ENCODE measurements around the gene LGR5. TPM values are rescaled to one million over a fixed set of nuclear protein-coding genes. Genes with fewer than 3 reads are reported as not detected.

LGR5 gene
- total and polyA plus RNA-seq, 9 of the 15 experiments (the other 6 are each of a cell fraction or from before 2014, with no cell fraction given) = not detected

- intact Hi-C loops (cut with micrococcal nuclease) = no loop called here
- FAIRE-seq (no peak), DNase-seq (ENCODE audit: extremely low read depth in 1 of 4, low spot score in 3 of 4) (no peak), ATAC-seq (no peak)
- no peak overlapping the region for H3K9ac ChIP-seq (ENCODE audit: insufficient read depth in 1 of 2, low read depth in 2 of 2, low read length in 2 of 2)
- no peak for TF ChIP-seq KDM2B (CRISPR knock-in tag; IDR thresholded peaks at IDR 0.05)
- peak; percentile 28 for TF ChIP-seq POLR2B (IDR thresholded peaks at IDR 0.05; ENCODE audit: low read depth, partially characterized antibody)
- ChIA-PET POLR2A (interaction anchor here (0.7 to 1.2 kb wide), 5 partner anchors 10 to 231 kb away, joined by 3 to 5 read pairs (median 4); partner anchors contain the start of genes THAP2 and ZFC3H1), CTCF (ENCODE audit: low intra/inter-chr PET ratio) (no interaction called here)
- no peaks in the 10 kb centered on the region for H3K79me2 ChIP-seq (ENCODE audit: control insufficient read depth, insufficient read depth, low read length)
- no peak overlapping the region for H2AFZ ChIP-seq (ENCODE audit: low read depth, low read length)
- H3K36me3 ChIP-seq (ENCODE audit: control insufficient read depth, insufficient read depth, low read length) = peaks cover 35% of the 10 kb centered on the region
- no peaks in the 10 kb centered on the region for H3K9me1 ChIP-seq (ENCODE audit: control insufficient read depth, insufficient read depth, low read length)
- BruUV-seq (replicated peaks) = no TSS peak
- H3K27ac ChIP-seq (ENCODE audit: extremely low read depth, low read depth, low read length) = no peak overlapping the region
- H3K4me3 ChIP-seq = no peak overlapping the region
- H4K20me1 ChIP-seq (replicated peaks; ENCODE audit: control insufficient read depth, insufficient read depth, low read length) = no peaks in the 10 kb centered on the region
- no peaks in the 10 kb centered on the region for H3K4me1 ChIP-seq (replicated peaks in 1 of 2; ENCODE audit: control insufficient read depth in 2 of 2, insufficient read depth in 2 of 2, low read length in 2 of 2)
- no peaks in the 10 kb centered on the region for H3K9me3 ChIP-seq (replicated peaks; ENCODE audit: control insufficient read depth, insufficient read depth, low read depth, low read length)
- WGBS (ENCODE audit: insufficient coverage, low coverage, missing lambda C conversion rate) = 79% methylated on average over 3 of the region's 3 CpGs
- no peak overlapping the region for H3K4me2 ChIP-seq (ENCODE audit: insufficient read depth, low read length)
- in situ Hi-C loops (cut with MboI) = no loop called here
- no peaks in the 10 kb centered on the region for H3K27me3 ChIP-seq (ENCODE audit: control insufficient read depth in 2 of 2, insufficient read depth in 2 of 2, low read length in 2 of 2)
Observed at GRCh38 chr12:71605039-71605438, 165.4 kb downstream of the LGR5 start.

- no peak for FAIRE-seq
- Histone ChIP-seq H3K36me3 (ENCODE audit: control insufficient read depth, insufficient read depth, low read length) (peaks cover 60% of the 10 kb centered on the region), H4K20me1 (replicated peaks; ENCODE audit: control insufficient read depth, insufficient read depth, low read length) (no peaks in the 10 kb centered on the region), H3K9me3 (replicated peaks; ENCODE audit: control insufficient read depth, insufficient read depth, low read depth, low read length) (no peaks in the 10 kb centered on the region), H3K27ac (ENCODE audit: extremely low read depth, low read depth, low read length) (no peak overlapping the region), H3K4me3 (no peak overlapping the region), H3K9ac (ENCODE audit: insufficient read depth in 1 of 2, low read depth in 2 of 2, low read length in 2 of 2) (no peak overlapping the region), H3K4me2 (ENCODE audit: insufficient read depth, low read length) (no peak overlapping the region), H3K9me1 (ENCODE audit: control insufficient read depth, insufficient read depth, low read length) (no peaks in the 10 kb centered on the region), H3K79me2 (ENCODE audit: control insufficient read depth, insufficient read depth, low read length) (no peaks in the 10 kb centered on the region), H2AFZ (ENCODE audit: low read depth, low read length) (no peak overlapping the region), H3K27me3 (ENCODE audit: control insufficient read depth in 2 of 2, insufficient read depth in 2 of 2, low read length in 2 of 2) (no peaks in the 10 kb centered on the region), H3K4me1 (replicated peaks in 1 of 2; ENCODE audit: control insufficient read depth in 2 of 2, insufficient read depth in 2 of 2, low read length in 2 of 2) (no peaks in the 10 kb centered on the region)
- CTCF ChIA-PET (ENCODE audit: low intra/inter-chr PET ratio) = no interaction called here
- POLR2A ChIA-PET = no interaction called here
- ATAC-seq = no peak
- in situ Hi-C loops (cut with MboI) (no loop called here), intact Hi-C loops (cut with micrococcal nuclease) (no loop called here)
- no peak for DNase-seq (ENCODE audit: extremely low read depth in 1 of 4, low spot score in 3 of 4)
- 90% methylated on average over 4 of the region's 4 CpGs for WGBS (ENCODE audit: insufficient coverage, low coverage, missing lambda C conversion rate)
- BruUV-seq (replicated peaks) = no TSS peak
- TF ChIP-seq GTF2F1 (IDR thresholded peaks at IDR 0.05; ENCODE audit: low read depth, low read length) (no peak), ETV6 (IDR thresholded peaks at IDR 0.05; ENCODE audit: borderline replicate concordance in 1 of 2, low read depth in 2 of 2, low read length in 1 of 2) (no peak), ETV6 (CRISPR knock-in tag; IDR thresholded peaks at IDR 0.05; ENCODE audit: borderline replicate concordance) (no peak), MYBL2 (IDR thresholded peaks at IDR 0.05; ENCODE audit: low read depth) (no peak), MYBL2 (CRISPR knock-in tag; IDR thresholded peaks at IDR 0.05; ENCODE audit: borderline replicate concordance) (no peak), PML (IDR thresholded peaks at IDR 0.05; ENCODE audit: low read length) (no peak)
- TF ChIP-seq, protein P1, sequence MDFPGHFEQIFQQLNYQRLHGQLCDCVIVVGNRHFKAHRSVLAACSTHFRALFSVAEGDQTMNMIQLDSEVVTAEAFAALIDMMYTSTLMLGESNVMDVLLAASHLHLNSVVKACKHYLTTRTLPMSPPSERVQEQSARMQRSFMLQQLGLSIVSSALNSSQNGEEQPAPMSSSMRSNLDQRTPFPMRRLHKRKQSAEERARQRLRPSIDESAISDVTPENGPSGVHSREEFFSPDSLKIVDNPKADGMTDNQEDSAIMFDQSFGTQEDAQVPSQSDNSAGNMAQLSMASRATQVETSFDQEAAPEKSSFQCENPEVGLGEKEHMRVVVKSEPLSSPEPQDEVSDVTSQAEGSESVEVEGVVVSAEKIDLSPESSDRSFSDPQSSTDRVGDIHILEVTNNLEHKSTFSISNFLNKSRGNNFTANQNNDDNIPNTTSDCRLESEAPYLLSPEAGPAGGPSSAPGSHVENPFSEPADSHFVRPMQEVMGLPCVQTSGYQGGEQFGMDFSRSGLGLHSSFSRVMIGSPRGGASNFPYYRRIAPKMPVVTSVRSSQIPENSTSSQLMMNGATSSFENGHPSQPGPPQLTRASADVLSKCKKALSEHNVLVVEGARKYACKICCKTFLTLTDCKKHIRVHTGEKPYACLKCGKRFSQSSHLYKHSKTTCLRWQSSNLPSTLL (IDR thresholded peaks at IDR 0.05) = no peak
Observed at GRCh38 chr12:71607494-71608330, 168.1 kb downstream of the LGR5 start.

Data from K562 (cell line).